GM23248 (cell line): Measurements from ENCODE around the gene RBBP6. TPM values are rescaled to one million over a fixed set of nuclear protein-coding genes. Genes with fewer than 3 reads are reported as not detected.
A peak's percentile ranks its signal among the peaks of the same experiment; 100 is the strongest.

ENCODE experiments used
- DNase-seq: peaks from one replicate; pipeline ENCODE4 v3.0.0-alpha.2; 2015
- H2AFZ ChIP-seq: fragments of 200-600 bp; sonication (generic); 2 replicates; pipeline ENCODE4 v1.6.1; 2016; ENCODE audit warnings: antibody characterized with exemption
- H3F3A ChIP-seq: fragments of 200-600 bp; sonication (generic); 2 replicates; pipeline ENCODE4 v1.6.1; 2016; ENCODE audit warnings: mild to moderate bottlenecking, antibody characterized with exemption, mixed run types; ENCODE audit not compliant: insufficient read depth
- H3K27ac ChIP-seq: fragments of 200-600 bp; sonication (generic); 2 replicates; pipeline ENCODE4 v1.5.1; 2016; ENCODE audit warnings: mild to moderate bottlenecking
- H3K27me3 ChIP-seq: fragments of 200-600 bp; sonication (generic); replicated peaks from 2 replicates; pipeline ENCODE4 v1.6.1; 2016; ENCODE audit warnings: mild to moderate bottlenecking; ENCODE audit not compliant: insufficient read depth
- H3K36me3 ChIP-seq: fragments of 200-600 bp; sonication (generic); 2 replicates; pipeline ENCODE4 v1.6.1; 2016; ENCODE audit warnings: low read depth, mild to moderate bottlenecking
- H3K4me1 ChIP-seq: fragments of 200-600 bp; sonication (generic); 2 replicates; pipeline ENCODE4 v1.6.1; 2016; ENCODE audit warnings: mild to moderate bottlenecking; ENCODE audit not compliant: insufficient read depth
- H3K4me2 ChIP-seq: fragments of 200-600 bp; sonication (generic); one replicate; pipeline ENCODE4 v1.6.1; 2016; ENCODE audit warnings: mild to moderate bottlenecking; ENCODE audit not compliant: unreplicated experiment
- H3K4me3 ChIP-seq: fragments of 200-600 bp; sonication (generic); 2 replicates; pipeline ENCODE4 v1.5.1; 2016; ENCODE audit warnings: mild to moderate bottlenecking
- H3K79me2 ChIP-seq: fragments of 200-600 bp; sonication (generic); 2 replicates; pipeline ENCODE4 v1.6.1; 2016; ENCODE audit warnings: mild to moderate bottlenecking; ENCODE audit not compliant: insufficient read depth
- H3K9ac ChIP-seq: fragments of 200-600 bp; sonication (generic); 2 replicates; pipeline ENCODE4 v1.6.1; 2016; ENCODE audit warnings: mild to moderate bottlenecking
- H3K9me2 ChIP-seq: fragments of 200-600 bp; sonication (generic); 2 replicates; pipeline ENCODE4 v1.6.1; 2016; ENCODE audit warnings: mixed run types, mild to moderate bottlenecking, moderate library complexity; ENCODE audit not compliant: insufficient read depth
- H3K9me3 ChIP-seq: fragments of 200-600 bp; sonication (generic); one replicate; pipeline ENCODE4 v1.6.1; 2017; ENCODE audit warnings: low read depth
- H4K20me1 ChIP-seq: fragments of 200-600 bp; sonication (generic); 2 replicates; pipeline ENCODE4 v1.6.0; 2016; ENCODE audit not compliant: insufficient read depth
- EZH2 ChIP-seq: fragments of 200-600 bp; sonication (generic); IDR thresholded peaks from 2 replicates; pipeline ENCODE4 v1.6.1; 2018; ENCODE audit warnings: antibody characterized with exemption, mild to moderate bottlenecking; ENCODE audit not compliant: insufficient read depth, poor library complexity, severe bottlenecking
- EZH2phosphoT487 ChIP-seq: fragments of 200-600 bp; sonication (generic); IDR thresholded peaks from 2 replicates; pipeline ENCODE4 v1.6.1; 2018; ENCODE audit warnings: antibody characterized with exemption, moderate library complexity, mild to moderate bottlenecking, low read depth; ENCODE audit not compliant: insufficient read depth
- WGBS, 2 experiments: methylation state at CpG; one replicate each; pipeline ENCODE4 v1.1.6; 2015 to 2017; ENCODE audit warnings: low lambda C conversion rate in 2 of 2, low coverage in 1 of 2; ENCODE audit errors: missing lambda C conversion rate in 2 of 2; 5-methylcytosine and 5-hydroxymethylcytosine counted together
- in situ Hi-C: fragments of 300-500 bp; cut with MboI; formaldehyde crosslinking; loops from 2 replicates; pipeline ENCODE4 v1.15.0; 2020
- polyA plus RNA-seq: library from polyadenylated mRNA; unstranded; fragments of >200 nt; fragmentation: Nextera tagmentation; extraction: Ambion mirVana; gene quantifications from 2 replicates; pipeline ENCODE4 v1.2.1, GENCODE V29; 2016
- total RNA-seq: library from RNA; depleted of rRNA; stranded (reverse); fragments of >200 nt; shearing (Covaris generic); gene quantifications from 2 replicates; pipeline ENCODE4 v1.2.3, GENCODE V29; 2014

RBBP6 gene
- total and polyA plus RNA-seq, 2 experiments from 2014 or later: 13.8 to 17.3 TPM

DNA sequence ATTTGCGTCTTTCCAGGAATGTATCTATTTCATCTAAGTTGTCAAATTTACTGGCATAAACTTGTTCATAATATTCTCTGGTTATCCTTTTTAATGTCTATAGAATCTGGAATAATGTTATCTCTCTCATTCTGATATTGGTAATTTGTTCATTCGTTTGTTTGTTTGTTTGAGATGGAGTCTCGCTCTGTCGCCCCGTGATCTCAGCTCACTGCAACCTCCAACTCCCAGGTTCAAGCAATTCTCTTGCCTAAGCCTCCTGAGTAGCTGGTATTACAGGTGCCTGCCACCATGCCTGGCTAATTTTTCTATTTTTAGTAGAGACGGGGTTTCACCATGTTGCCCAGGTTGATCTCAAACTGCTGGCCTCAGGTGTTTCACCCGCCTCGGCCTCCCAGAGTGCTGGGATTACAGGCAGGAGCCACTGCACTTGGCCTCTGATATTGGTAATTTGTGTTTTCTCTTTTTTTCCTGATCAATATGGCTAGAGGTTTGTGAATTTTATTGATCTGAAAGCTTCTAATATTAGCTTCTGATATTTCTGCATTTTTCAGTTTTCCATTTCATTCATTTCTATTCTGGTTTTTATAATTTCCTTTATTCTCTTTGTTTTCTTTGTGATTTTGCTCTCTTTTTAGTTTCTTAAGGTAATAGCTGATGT lies 59.5 kb downstream of the RBBP6 start:
- H3K36me3 ChIP-seq: no peaks in the 10 kb centered on the region
- H3K79me2 ChIP-seq: no peaks in the 10 kb centered on the region
- H4K20me1 ChIP-seq: no peaks in the 10 kb centered on the region
- in situ Hi-C loops: no loop called here
- 92 to 96% methylated on average over 8 of the region's 8 CpGs for WGBS, 2 experiments
- DNase-seq: no peak
- no peak overlapping the region for H2AFZ ChIP-seq
- H3F3A ChIP-seq: no peaks in the 10 kb centered on the region
- no peak overlapping the region for H3K4me2 ChIP-seq
- H3K9ac ChIP-seq: no peak overlapping the region
- H3K27ac ChIP-seq: no peak overlapping the region
- no peak overlapping the region for H3K4me3 ChIP-seq
- TF ChIP-seq EZH2 (no peak), EZH2phosphoT487 (no peak)
- no peaks in the 10 kb centered on the region; the same call in 1 of the 2 replicates for H3K27me3 ChIP-seq
- H3K9me3 ChIP-seq: no peaks in the 10 kb centered on the region
- H3K9me2 ChIP-seq: no peaks in the 10 kb centered on the region
- H3K4me1 ChIP-seq: no peaks in the 10 kb centered on the region

DNA sequence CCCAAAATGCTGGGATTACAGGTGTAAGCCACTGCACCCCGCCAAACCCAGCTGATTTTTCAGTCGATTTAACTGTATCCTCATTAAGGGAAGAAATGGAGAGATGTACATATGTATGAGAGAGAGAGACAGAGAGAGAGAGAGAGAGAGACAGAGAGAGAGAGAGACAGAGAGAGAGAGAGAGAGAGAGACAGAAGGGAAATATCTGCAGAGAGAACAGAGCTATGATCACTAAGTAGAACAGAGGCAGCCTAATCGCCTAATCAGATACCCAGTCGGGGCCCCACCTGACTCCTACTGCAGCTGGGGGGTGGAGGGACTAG lies 70.0 kb downstream of the RBBP6 start:
- H3K4me2 ChIP-seq: peak overlapping the region; percentile 53
- H2AFZ ChIP-seq: peak overlapping the region; percentile 74
- WGBS, 2 experiments: 49 to 50% methylated on average over 4 of the region's 4 CpGs

DNA sequence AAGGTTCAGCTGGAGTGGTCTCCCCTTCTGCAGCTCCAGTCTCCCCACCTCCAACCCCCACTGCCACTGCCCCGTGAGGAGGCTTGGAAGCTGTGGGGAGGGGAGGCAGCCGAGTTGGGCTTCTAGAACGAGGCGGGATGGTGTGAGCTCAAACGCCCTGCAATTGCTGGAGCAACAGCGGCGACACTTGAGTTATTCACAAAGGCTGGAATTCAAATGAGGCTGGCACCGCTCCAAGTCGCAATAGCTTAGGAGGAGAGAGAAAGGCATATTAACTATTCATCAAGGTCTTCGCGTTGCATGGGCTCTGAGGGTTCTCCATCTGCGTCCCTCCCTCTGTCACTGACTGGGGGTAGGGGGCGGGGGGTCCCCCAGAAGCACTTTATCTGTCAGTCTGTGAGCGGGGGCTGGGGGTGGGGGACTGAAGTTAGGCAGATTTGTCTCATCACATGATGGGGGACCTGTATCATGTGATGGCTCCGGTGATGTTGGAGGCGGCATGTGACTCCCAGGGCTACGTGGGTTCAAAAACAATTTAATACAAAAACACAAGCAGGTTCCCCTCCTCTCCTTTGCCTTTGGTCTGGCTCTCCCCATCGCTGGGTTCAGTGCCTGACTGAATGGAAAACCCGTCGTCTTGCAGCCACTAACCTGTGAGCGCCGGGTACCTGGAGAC lies 70.5 kb downstream of the RBBP6 start:
- no peak overlapping the region for H3K27ac ChIP-seq
- no peaks in the 10 kb centered on the region for H3F3A ChIP-seq
- H3K9me3 ChIP-seq: no peaks in the 10 kb centered on the region
- TF ChIP-seq EZH2phosphoT487 (no peak), EZH2 (no peak)
- 0 out of 2 replicates have a peak, but pooled peaks cover 7% of the 10 kb centered on the region for H3K4me1 ChIP-seq
- peaks cover 13% of the 10 kb centered on the region for H3K27me3 ChIP-seq
- no peaks in the 10 kb centered on the region for H3K36me3 ChIP-seq
- H3K79me2 ChIP-seq: no peaks in the 10 kb centered on the region
- H4K20me1 ChIP-seq: no peaks in the 10 kb centered on the region
- no peaks in the 10 kb centered on the region for H3K9me2 ChIP-seq
- peak overlapping the region; percentile 53 for H3K4me2 ChIP-seq
- in situ Hi-C loops: no loop called here
- DNase-seq: peak; percentile 81
- peak overlapping the region; percentile 42 for H3K4me3 ChIP-seq
- peak overlapping the region; percentile 39; the same call in 1 of the 2 replicates for H3K9ac ChIP-seq
- H2AFZ ChIP-seq: peak overlapping the region; percentile 74
- 12 to 15% methylated on average over 22 of the region's 22 CpGs for WGBS, 2 experiments

More for the DNA sequence above, 70.0 kb downstream of the RBBP6 start:
- Histone ChIP-seq H4K20me1 (no peaks in the 10 kb centered on the region), H3K27ac (no peak overlapping the region), H3K9me3 (no peaks in the 10 kb centered on the region), H3K27me3 (peaks cover 13% of the 10 kb centered on the region), H3K4me3 (no peak overlapping the region), H3F3A (no peaks in the 10 kb centered on the region), H3K9ac (no peak overlapping the region), H3K4me1 (0 out of 2 replicates have a peak, but pooled peaks cover 7% of the 10 kb centered on the region), H3K9me2 (no peaks in the 10 kb centered on the region), H3K36me3 (no peaks in the 10 kb centered on the region), H3K79me2 (no peaks in the 10 kb centered on the region)
- in situ Hi-C loops: no loop called here
- no peak for DNase-seq
- TF ChIP-seq EZH2 (no peak), EZH2phosphoT487 (no peak)

DNA sequence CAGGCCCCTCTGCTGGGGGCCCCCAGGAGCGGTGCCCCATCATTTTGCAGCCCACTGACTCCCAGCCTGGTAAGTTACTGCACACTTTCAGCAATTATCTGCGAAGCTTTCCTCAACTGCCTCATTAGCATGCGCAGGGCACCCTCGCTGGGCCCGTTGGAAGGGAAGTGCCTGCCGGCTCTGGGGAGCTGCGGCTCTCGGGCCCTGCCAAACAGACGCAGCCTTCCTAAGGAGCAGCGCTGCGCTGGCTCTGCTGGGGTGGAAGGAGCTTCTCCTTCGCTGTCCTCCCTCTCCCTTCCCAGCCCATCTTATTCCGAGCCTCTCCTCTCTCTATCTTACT lies 71.0 kb downstream of the RBBP6 start:
- Histone ChIP-seq H3K4me3 (peak overlapping the region; percentile 42), H4K20me1 (no peaks in the 10 kb centered on the region)
- DNase-seq: peak; percentile 72

More for the DNA sequence above, 71.0 kb downstream of the RBBP6 start:
- H3K27ac ChIP-seq: no peak overlapping the region
- H3K4me1 ChIP-seq: 0 out of 2 replicates have a peak, but pooled peaks cover 7% of the 10 kb centered on the region
- no peaks in the 10 kb centered on the region for H3K9me3 ChIP-seq
- in situ Hi-C loops: no loop called here
- TF ChIP-seq EZH2 (no peak), EZH2phosphoT487 (no peak)
- WGBS, 2 experiments: 1 to 6% methylated on average over 13 of the region's 13 CpGs
- peak overlapping the region; percentile 74 for H2AFZ ChIP-seq
- H3K36me3 ChIP-seq: no peaks in the 10 kb centered on the region
- peaks cover 13% of the 10 kb centered on the region for H3K27me3 ChIP-seq
- peak overlapping the region; percentile 53 for H3K4me2 ChIP-seq
- H3K79me2 ChIP-seq: no peaks in the 10 kb centered on the region
- no peaks in the 10 kb centered on the region for H3K9me2 ChIP-seq
- H3F3A ChIP-seq: no peaks in the 10 kb centered on the region
- peak overlapping the region; percentile 39; the same call in 1 of the 2 replicates for H3K9ac ChIP-seq
